Naive thymus-derived CD4-positive, alpha-beta T cell (primary cell): Measurements from ENCODE around the gene SLC27A6. TPM values are rescaled to one million over a fixed set of nuclear protein-coding genes. Genes with fewer than 3 reads are reported as not detected.

Experiments used
- ATAC-seq: fragments of 150-1000 bp; cut with Tn5 transposase; 2 replicates; pipeline ENCODE4 v1.10.0; 2021; ENCODE audit warnings: mild to moderate bottlenecking, moderate library complexity
- CTCF ChIA-PET: fragments of 350-600 bp; sonication (Branson Sonifier 250); formaldehyde crosslinking; loops from one replicate; lab custom pipeline; 2021; ENCODE audit warnings: antibody characterized with exemption; lab: Charles Lee
- POLR2A ChIA-PET: fragments of 350-600 bp; sonication (Branson Sonifier 250); formaldehyde crosslinking; loops from one replicate; lab custom pipeline; 2021; ENCODE audit warnings: antibody characterized with exemption, inconsistent platforms; lab: Charles Lee
- DNase-seq, 9 donors: peaks; one replicate each; pipeline versions ENCODE4 v3.0.0 to v3.0.0-alpha.2; 2020 to 2022; ENCODE audit warnings: mixed read lengths in 1 of 9
- H3K27ac ChIP-seq: one replicate; pipeline ENCODE4 v1.7.0; 2013; ENCODE audit warnings: mild to moderate bottlenecking, low read depth, low read length, moderate library complexity
- H3K27me3 ChIP-seq, 2 donors: one replicate each; pipeline ENCODE4 v1.7.0; 2013; ENCODE audit warnings: low read length in 2 of 2, mild to moderate bottlenecking in 2 of 2, moderate library complexity in 2 of 2; ENCODE audit not compliant: control insufficient read depth in 2 of 2, insufficient read depth in 2 of 2
- H3K36me3 ChIP-seq, 3 experiments: 1 replicate in 2 of 3; 2 replicates in 1 of 3; pipeline ENCODE4 v1.7.0; 2013; ENCODE audit warnings: low read length in 3 of 3, mild to moderate bottlenecking in 3 of 3, moderate library complexity in 1 of 3; ENCODE audit not compliant: insufficient read depth in 3 of 3, control insufficient read depth in 2 of 3
- H3K4me1 ChIP-seq, 2 donors: one replicate each; pipeline ENCODE4 v1.7.0; 2013; ENCODE audit warnings: low read length in 2 of 2, mild to moderate bottlenecking in 2 of 2, moderate library complexity in 1 of 2; ENCODE audit not compliant: control insufficient read depth in 2 of 2, insufficient read depth in 2 of 2
- H3K4me3 ChIP-seq: 2 replicates; pipeline ENCODE4 v1.7.0; 2013; ENCODE audit warnings: mild to moderate bottlenecking, low read length
- H3K9me3 ChIP-seq, 3 experiments: 1 replicate in 2 of 3; 2 replicates in 1 of 3; pipeline ENCODE4 v1.7.0; 2013; ENCODE audit warnings: low read length in 3 of 3; ENCODE audit not compliant: control insufficient read depth in 2 of 3
- H3K27ac Mint-ChIP-seq, 9 donors: one replicate each; pipeline ENCODE4 v1.8.0; 2020 to 2022; ENCODE audit warnings: mixed read lengths in 9 of 9, mild to moderate bottlenecking in 8 of 9, moderate library complexity in 5 of 9, inconsistent platforms in 2 of 9
- H3K27me3 Mint-ChIP-seq, 5 donors: one replicate each; pipeline ENCODE4 v1.8.0; 2021 to 2022; ENCODE audit warnings: mixed read lengths in 5 of 5, mild to moderate bottlenecking in 1 of 5
- H3K36me3 Mint-ChIP-seq, 5 donors: one replicate each; pipeline ENCODE4 v1.8.0; 2020 to 2022; ENCODE audit warnings: mixed read lengths in 5 of 5, mild to moderate bottlenecking in 3 of 5, inconsistent platforms in 1 of 5
- H3K4me1 Mint-ChIP-seq, 7 donors: one replicate each; pipeline ENCODE4 v1.8.0; 2020 to 2022; ENCODE audit warnings: mixed read lengths in 7 of 7, mild to moderate bottlenecking in 3 of 7, inconsistent platforms in 1 of 7
- H3K4me3 Mint-ChIP-seq, 10 donors: one replicate each; pipeline ENCODE4 v1.8.0; 2020 to 2022; ENCODE audit warnings: mild to moderate bottlenecking in 10 of 10, mixed read lengths in 10 of 10, moderate library complexity in 6 of 10, inconsistent platforms in 2 of 10
- H3K9me3 Mint-ChIP-seq, 11 donors: one replicate each; pipeline ENCODE4 v1.8.0; 2020 to 2022; ENCODE audit warnings: mixed read lengths in 11 of 11, mild to moderate bottlenecking in 4 of 11, inconsistent platforms in 1 of 11, moderate library complexity in 1 of 11
- intact Hi-C, 2 donors: fragments of 100-400 bp; cut with micrococcal nuclease; formaldehyde crosslinking; loops; one replicate each; pipeline ENCODE4 v1.15.1; 2023
- polyA plus RNA-seq, 2 donors: library from polyadenylated mRNA; unstranded; fragments of 300-500 nt; fragmentation: Illumina TruSeq; gene quantifications; one replicate each; pipeline ENCODE4 v1.2.3, GENCODE V29; 2021
- total RNA-seq, 6 experiments: library from RNA in 5 of 6; stranded (reverse) in 5 of 6; gene quantifications; 1 replicate in 5 of 6; 2 replicates in 1 of 6; pipeline ENCODE4 v1.2.3 and lab custom pipeline; 2021 to 2026

SLC27A6 gene
- total RNA-seq (not detected), polyA plus RNA-seq (not detected), total RNA-seq (lab: John Stamatoyannopoulos, UW) (not detected)

GRCh38 chr5:128965011-128965637 lies at the start of gene SLC27A6:
Gene SLC27A6 (plus strand): TSS chr5:128965488. CDS start chr5:128966138, 650 bp downstream.
- no peak within 1 kb of the TSS for H3K4me3 ChIP-seq
- no peak within 1 kb of the TSS for H3K27ac ChIP-seq
- no peaks in the 10 kb centered on the region for H3K36me3 ChIP-seq
- Mint-ChIP-seq H3K4me3 (peak within 1 kb of the TSS in 1 of 10 donors; percentile 26), H3K9me3 (peaks cover 0 to 29% (median 13%) of the 10 kb centered on the region in 11 donors), H3K4me1 (no peaks in the 10 kb centered on the region), H3K27me3 (peaks cover 10 to 43% (median 30%) of the 10 kb centered on the region in 5 donors), H3K36me3 (peaks cover 0 to 3% (median 0%) of the 10 kb centered on the region in 5 donors), H3K27ac (no peak within 1 kb of the TSS)
- ATAC-seq = no peak
- intact Hi-C loops = no loop called here
- CTCF ChIA-PET = no interaction called here
- no peak for DNase-seq
- POLR2A ChIA-PET = no interaction called here
- peaks cover 0 to 3% of the 10 kb centered on the region in 2 donors for H3K27me3 ChIP-seq
- no peaks in the 10 kb centered on the region for H3K4me1 ChIP-seq
- H3K9me3 ChIP-seq = no peaks in the 10 kb centered on the region

DNA sequence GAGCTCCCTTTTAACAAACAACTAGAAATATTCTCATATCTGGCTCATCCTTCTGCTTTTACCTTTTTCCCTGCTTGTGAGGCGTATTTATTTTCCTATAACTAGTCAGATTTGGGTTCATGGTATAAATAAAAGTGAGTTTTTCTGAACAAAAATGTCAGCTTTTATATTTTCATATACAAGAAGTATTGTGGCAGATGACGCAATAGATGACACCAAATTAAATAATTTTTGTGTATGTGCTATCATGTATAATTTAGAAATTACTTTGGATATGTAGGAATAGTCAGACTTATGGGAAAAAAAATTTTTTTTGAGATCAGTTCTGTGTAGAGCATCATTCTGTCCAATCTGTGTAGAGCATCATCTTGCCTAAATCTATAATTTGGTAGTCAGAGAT lies 45.7 kb upstream of the SLC27A6 start:
- H3K4me3 ChIP-seq = no peak overlapping the region
- no peak overlapping the region for H3K27ac Mint-ChIP-seq
- DNase-seq = no peak
- no peak for ATAC-seq
- intact Hi-C loops = no loop called here
- H3K4me1 Mint-ChIP-seq = no peaks in the 10 kb centered on the region
- no peak overlapping the region for H3K27ac ChIP-seq
- peaks cover 0 to 3% of the 10 kb centered on the region in 2 donors for H3K27me3 ChIP-seq
- no peaks in the 10 kb centered on the region for H3K9me3 ChIP-seq
- ChIA-PET CTCF (no interaction called here), POLR2A (no interaction called here)
- H3K4me1 ChIP-seq = no peaks in the 10 kb centered on the region
- H3K9me3 Mint-ChIP-seq = no peaks in the 10 kb centered on the region
- no peaks in the 10 kb centered on the region for H3K36me3 ChIP-seq
- no peaks in the 10 kb centered on the region for H3K36me3 Mint-ChIP-seq
- no peak overlapping the region for H3K4me3 Mint-ChIP-seq
- peaks cover 0 to 26% (median 9%) of the 10 kb centered on the region in 5 donors for H3K27me3 Mint-ChIP-seq

GRCh38 chr5:128920345-128921215 lies 44.7 kb upstream of the SLC27A6 start:
- no peak overlapping the region for H3K27ac ChIP-seq
- no peak overlapping the region for H3K27ac Mint-ChIP-seq

GRCh38 chr5:128924299-128924698 lies 41.0 kb upstream of the SLC27A6 start:
- Mint-ChIP-seq H3K27ac (no peak overlapping the region), H3K27me3 (peaks cover 0 to 23% (median 3%) of the 10 kb centered on the region in 5 donors), H3K36me3 (no peaks in the 10 kb centered on the region), H3K9me3 (no peaks in the 10 kb centered on the region), H3K4me1 (no peaks in the 10 kb centered on the region), H3K4me3 (no peak overlapping the region)
- Histone ChIP-seq H3K27me3 (peaks cover 0 to 3% of the 10 kb centered on the region in 2 donors), H3K9me3 (no peaks in the 10 kb centered on the region), H3K27ac (no peak overlapping the region), H3K4me3 (no peak overlapping the region), H3K36me3 (no peaks in the 10 kb centered on the region), H3K4me1 (no peaks in the 10 kb centered on the region)
- ATAC-seq = no peak
- CTCF ChIA-PET = no interaction called here
- intact Hi-C loops = no loop called here
- POLR2A ChIA-PET = no interaction called here
- DNase-seq = no peak

More at GRCh38 chr5:128920345-128921215, 44.7 kb upstream of the SLC27A6 start:
- H3K4me3 Mint-ChIP-seq = no peak overlapping the region
- Histone ChIP-seq H3K27me3 (peaks cover 0 to 3% of the 10 kb centered on the region in 2 donors), H3K36me3 (no peaks in the 10 kb centered on the region), H3K4me3 (no peak overlapping the region), H3K4me1 (no peaks in the 10 kb centered on the region), H3K9me3 (no peaks in the 10 kb centered on the region)
- H3K36me3 Mint-ChIP-seq = no peaks in the 10 kb centered on the region
- no peaks in the 10 kb centered on the region for H3K9me3 Mint-ChIP-seq
- ATAC-seq (no peak), DNase-seq (no peak)
- H3K27me3 Mint-ChIP-seq = peaks cover 0 to 22% (median 9%) of the 10 kb centered on the region in 5 donors
- H3K4me1 Mint-ChIP-seq = no peaks in the 10 kb centered on the region
- POLR2A ChIA-PET = no interaction called here
- CTCF ChIA-PET = no interaction called here
- intact Hi-C loops = no loop called here

GRCh38 chr5:128925973-128926372 lies 39.3 kb upstream of the SLC27A6 start:
- no peaks in the 10 kb centered on the region for H3K36me3 ChIP-seq
- intact Hi-C loops = no loop called here
- H3K27me3 Mint-ChIP-seq = peaks cover 0 to 19% (median 4%) of the 10 kb centered on the region in 5 donors
- DNase-seq (no peak), ATAC-seq (no peak)
- H3K36me3 Mint-ChIP-seq = no peaks in the 10 kb centered on the region
- H3K4me1 ChIP-seq = no peaks in the 10 kb centered on the region
- H3K27me3 ChIP-seq = no peaks in the 10 kb centered on the region
- no peaks in the 10 kb centered on the region for H3K4me1 Mint-ChIP-seq
- POLR2A ChIA-PET = no interaction called here
- no peak overlapping the region for H3K4me3 Mint-ChIP-seq
- H3K27ac Mint-ChIP-seq = no peak overlapping the region
- no peak overlapping the region for H3K4me3 ChIP-seq
- no peaks in the 10 kb centered on the region for H3K9me3 ChIP-seq
- no peak overlapping the region for H3K27ac ChIP-seq
- CTCF ChIA-PET = no interaction called here
- H3K9me3 Mint-ChIP-seq = peaks cover 0 to 5% (median 0%) of the 10 kb centered on the region in 11 donors

DNA sequence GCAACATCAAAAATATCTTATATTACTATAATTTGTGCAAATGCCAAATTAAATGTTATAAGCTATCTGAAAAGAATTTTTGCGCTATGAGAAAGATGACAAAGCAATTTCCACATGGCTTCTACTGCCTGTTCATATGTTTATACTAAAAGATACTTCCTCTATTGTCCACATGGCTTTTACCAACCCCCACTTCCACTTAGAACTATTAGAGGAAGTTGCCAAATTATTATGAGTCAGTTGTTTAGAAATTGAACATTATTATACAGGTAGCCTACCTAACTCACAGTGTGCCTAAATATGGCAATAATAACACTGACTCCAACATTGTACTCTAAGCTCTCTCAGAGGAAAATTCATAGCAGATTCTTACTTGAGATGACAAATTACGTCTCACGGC lies 37.6 kb upstream of the SLC27A6 start:
- Mint-ChIP-seq H3K9me3 (peaks cover 0 to 6% (median 2%) of the 10 kb centered on the region in 11 donors), H3K27ac (no peak overlapping the region), H3K27me3 (peaks cover 0 to 17% (median 0%) of the 10 kb centered on the region in 5 donors), H3K4me1 (no peaks in the 10 kb centered on the region), H3K4me3 (no peak overlapping the region), H3K36me3 (no peaks in the 10 kb centered on the region)
- no peaks in the 10 kb centered on the region for H3K27me3 ChIP-seq
- POLR2A ChIA-PET = no interaction called here
- H3K36me3 ChIP-seq = no peaks in the 10 kb centered on the region
- CTCF ChIA-PET = no interaction called here
- H3K4me3 ChIP-seq = no peak overlapping the region
- H3K4me1 ChIP-seq = no peaks in the 10 kb centered on the region
- no peak overlapping the region for H3K27ac ChIP-seq
- peaks cover 0 to 3% (median 0%) of the 10 kb centered on the region in 3 experiments for H3K9me3 ChIP-seq
- ATAC-seq (peak; percentile 76), DNase-seq (no peak)
- intact Hi-C loops = no loop called here
